ENCODE measurements around the gene RIPK1. TPM values are rescaled to one million over a fixed set of nuclear protein-coding genes. Genes with fewer than 3 reads are reported as not detected.

The RIPK1 gene
- total and polyA plus RNA-seq, 2 of the 8 experiments (the other 6 are each of a cell fraction or from before 2014, with no cell fraction given), result 5.9 to 22.9 TPM

- Histone ChIP-seq H3K79me1 (ENCODE audit: low read depth, low read length) (peaks cover 3% of the 10 kb centered on the region), H3K9me3 (ENCODE audit: insufficient read depth in 2 of 2, low read depth in 1 of 2, low read length in 1 of 2) (peaks cover 49 to 50% of the 10 kb centered on the region in 2 experiments), H3K36me3 (ENCODE audit: control insufficient read depth in 2 of 4, insufficient read depth in 4 of 4, low read length in 3 of 4) (peaks cover 15 to 89% (median 65%) of the 10 kb centered on the region in 4 experiments), H4K91ac (replicated peaks; ENCODE audit: insufficient read length, low read length) (no peak overlapping the region), H3K9ac (replicated peaks in 1 of 4; ENCODE audit: extremely low read depth in 1 of 4, low read depth in 3 of 4, low read length in 3 of 4) (no peak overlapping the region), H2AK5ac (ENCODE audit: low read depth, low read length) (no peak overlapping the region), H3K23me2 (ENCODE audit: low read depth, low read length) (no peaks in the 10 kb centered on the region), H2BK20ac (ENCODE audit: low read length) (no peak overlapping the region), H3K4me3 (ENCODE audit: extremely low read depth in 1 of 4, insufficient read depth in 2 of 4, low read depth in 3 of 4, low read length in 4 of 4) (no peak overlapping the region), H4K8ac (ENCODE audit: extremely low read depth, insufficient read depth, low read length) (no peak overlapping the region), H3K4me1 (replicated peaks in 1 of 4; ENCODE audit: control insufficient read depth in 3 of 4, insufficient read depth in 4 of 4, low read length in 3 of 4) (no peaks in the 10 kb centered on the region), H3K23ac (ENCODE audit: insufficient read length) (no peak overlapping the region), H3K14ac (ENCODE audit: insufficient read length) (no peak overlapping the region), H3K27ac (ENCODE audit: low read depth, low read length) (no peak overlapping the region), H2BK15ac (ENCODE audit: low read length) (no peak overlapping the region), H3K56ac (replicated peaks; ENCODE audit: insufficient read length, low read depth, low read length) (no peak overlapping the region), H3K79me2 (ENCODE audit: control insufficient read depth in 1 of 2, insufficient read depth in 2 of 2, low read length in 2 of 2) (no peaks in the 10 kb centered on the region), H3K18ac (ENCODE audit: extremely low read depth, low read length) (no peak overlapping the region), H3K4ac (replicated peaks; ENCODE audit: insufficient read length, low read depth, low read length) (no peak overlapping the region), H4K20me1 (replicated peaks in 1 of 2; ENCODE audit: control insufficient read depth in 1 of 2, insufficient read depth in 2 of 2, low read length in 2 of 2) (no peaks in the 10 kb centered on the region), H3K27me3 (replicated peaks in 1 of 4; ENCODE audit: control insufficient read depth in 3 of 4, extremely low read depth in 1 of 4, insufficient read depth in 3 of 4, low read length in 3 of 4) (no peaks in the 10 kb centered on the region), H2AFZ (ENCODE audit: low read length) (no peak overlapping the region), H3K4me2 (ENCODE audit: insufficient read depth in 1 of 2, low read depth in 2 of 2, low read length in 2 of 2) (no peak overlapping the region), H2BK120ac (replicated peaks; ENCODE audit: low read depth, low read length) (no peak overlapping the region), H4K5ac (ENCODE audit: insufficient read length, low read depth, low read length) (no peak overlapping the region), H2BK5ac (ENCODE audit: low read depth, low read length) (no peak overlapping the region), H2BK12ac (ENCODE audit: low read depth, low read length) (no peak overlapping the region)
- ChIA-PET POLR2A (ENCODE audit: partially characterized antibody) (interaction anchor here (0.8 to 2.2 kb wide), 5 partner anchors 9 to 81 kb away, joined by 3 to 7 read pairs (median 3); no protein-coding TSS in a partner anchor), CTCF (ENCODE audit: partially characterized antibody) (interaction anchor here (0.8 to 2.1 kb wide), 4 partner anchors 12 to 674 kb away, joined by 3 to 7 read pairs (median 3); no protein-coding TSS in a partner anchor)
- TF ChIP-seq SP2 (IDR thresholded peaks at IDR 0.05; ENCODE audit: low read length), result no peak
- no peak for TF ChIP-seq ASH2L (IDR thresholded peaks at IDR 0.05; ENCODE audit: low read length)
- no peak for TF ChIP-seq CTCF (IDR thresholded peaks at IDR 0.05; ENCODE audit: control extremely low read depth in 1 of 3, insufficient read depth in 1 of 3, low read depth in 1 of 3, low read length in 3 of 3)
- no peak for TF ChIP-seq SIRT6 (IDR thresholded peaks at IDR 0.05; ENCODE audit: low read length)
- TF ChIP-seq SP1 (IDR thresholded peaks at IDR 0.05; ENCODE audit: low read depth, low read length), result no peak
- TF ChIP-seq SAP30 (IDR thresholded peaks at IDR 0.05; ENCODE audit: insufficient read depth, insufficient replicate concordance, low read length), result no peak
- TF ChIP-seq SIN3A (conservative IDR thresholded peaks at IDR 0.05 in 1 of 2, IDR thresholded peaks at IDR 0.05 in 1 of 2; ENCODE audit: low read depth in 1 of 2, low read length in 2 of 2), result no peak
- DNase-seq (ENCODE audit: low read depth in 1 of 2, low spot score in 2 of 2) (no peak), FAIRE-seq (no peak)
- 64% methylated on average over 7 of the region's 7 CpGs; no CpG with 5 or more reads in 1 of the 2 experiments for WGBS, 2 experiments (ENCODE audit: extremely low coverage in 1 of 2, insufficient coverage in 1 of 2, insufficient read length in 1 of 2, insufficient replicate concordance in 2 of 2, low coverage in 1 of 2, low lambda C conversion rate in 2 of 2, missing lambda C conversion rate in 1 of 2)
These were observed 18.1 kb downstream of the RIPK1 start for GRCh38 chr6:3086282-3086946.
